Testis (tissue), 2 donors: ENCODE data around the gene IRF2.

Source experiments
- CTCF ChIP-seq, 3 experiments: fragments of 450-650 bp in 2 of 3; fragments of 200-600 bp in 1 of 3; sonication (generic) in 1 of 3; IDR thresholded peaks; one replicate each; pipeline ENCODE4 v1.5.1; 2016 to 2019; ENCODE audit warnings: antibody characterized with exemption in 3 of 3, mild to moderate bottlenecking in 2 of 3, moderate library complexity in 1 of 3
- POLR2A ChIP-seq: fragments of 450-650 bp; IDR thresholded peaks from one replicate; pipeline ENCODE4 v1.6.1; 2017; ENCODE audit warnings: antibody characterized with exemption, mild to moderate bottlenecking, moderate library complexity

GRCh38 chr4:184375027-184375426, 99.3 kb downstream of the IRF2 start:
- TF ChIP-seq CTCF (IDR thresholded peaks at IDR 0.05), result no peak
- TF ChIP-seq POLR2A, result no peak
